Measurements from ENCODE around the gene INPP1.

INPP1 gene

GRCh38 chr2:190412966-190413365, 69.6 kb downstream of the INPP1 start:
- no peak for DNase-seq

- no peak for DNase-seq
These were observed 70.0 kb downstream of the INPP1 start for GRCh38 chr2:190413421-190413820.

- DNase-seq = no peak
These were observed 71.9 kb downstream of the INPP1 start for GRCh38 chr2:190415251-190415650.

DNA sequence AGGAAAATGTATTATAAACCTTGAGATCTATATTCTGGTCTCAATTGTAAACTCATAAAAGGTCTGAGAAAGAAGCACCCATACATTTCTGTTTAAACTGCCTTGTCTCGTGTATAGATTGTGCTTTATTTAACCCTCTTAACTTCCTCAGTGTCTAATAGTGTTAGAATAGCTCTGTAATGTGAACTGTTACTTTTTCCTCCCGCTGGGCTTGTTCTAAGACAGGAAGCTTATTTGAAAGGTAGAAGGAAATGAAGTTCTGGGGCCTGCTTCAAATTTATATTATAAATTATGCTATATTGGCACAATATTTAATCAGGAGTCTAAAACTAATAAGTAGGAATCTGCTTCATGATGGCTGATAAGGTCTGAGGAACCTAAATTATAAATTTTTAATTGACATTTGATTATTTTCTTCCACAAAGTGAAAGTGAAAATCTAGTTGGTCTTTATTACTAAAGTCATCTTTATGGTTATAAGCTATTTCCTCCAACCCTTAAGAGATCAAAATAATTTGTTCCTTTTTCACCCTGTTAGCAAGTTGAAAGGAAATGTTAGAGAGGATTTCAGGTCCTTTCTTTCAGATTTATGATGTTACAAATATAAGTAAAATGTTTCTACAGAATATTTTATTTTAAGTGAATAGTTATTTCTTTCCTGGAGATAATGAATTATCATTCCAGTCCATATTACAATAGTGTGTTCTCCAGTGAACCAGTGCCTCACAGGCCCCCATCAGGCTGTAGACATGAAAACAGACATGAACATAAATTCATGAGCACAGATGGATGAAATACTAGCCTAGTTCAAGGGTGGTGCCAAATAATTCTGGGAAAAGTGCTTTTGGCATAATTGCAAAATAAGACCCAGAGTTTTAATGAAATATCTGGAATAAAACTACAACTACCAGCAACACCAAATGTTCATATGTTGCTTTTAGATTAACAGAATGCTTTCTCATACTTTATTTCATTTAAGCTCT, 72.7 kb downstream of the INPP1 start:
- DNase-seq = no peak

DNA sequence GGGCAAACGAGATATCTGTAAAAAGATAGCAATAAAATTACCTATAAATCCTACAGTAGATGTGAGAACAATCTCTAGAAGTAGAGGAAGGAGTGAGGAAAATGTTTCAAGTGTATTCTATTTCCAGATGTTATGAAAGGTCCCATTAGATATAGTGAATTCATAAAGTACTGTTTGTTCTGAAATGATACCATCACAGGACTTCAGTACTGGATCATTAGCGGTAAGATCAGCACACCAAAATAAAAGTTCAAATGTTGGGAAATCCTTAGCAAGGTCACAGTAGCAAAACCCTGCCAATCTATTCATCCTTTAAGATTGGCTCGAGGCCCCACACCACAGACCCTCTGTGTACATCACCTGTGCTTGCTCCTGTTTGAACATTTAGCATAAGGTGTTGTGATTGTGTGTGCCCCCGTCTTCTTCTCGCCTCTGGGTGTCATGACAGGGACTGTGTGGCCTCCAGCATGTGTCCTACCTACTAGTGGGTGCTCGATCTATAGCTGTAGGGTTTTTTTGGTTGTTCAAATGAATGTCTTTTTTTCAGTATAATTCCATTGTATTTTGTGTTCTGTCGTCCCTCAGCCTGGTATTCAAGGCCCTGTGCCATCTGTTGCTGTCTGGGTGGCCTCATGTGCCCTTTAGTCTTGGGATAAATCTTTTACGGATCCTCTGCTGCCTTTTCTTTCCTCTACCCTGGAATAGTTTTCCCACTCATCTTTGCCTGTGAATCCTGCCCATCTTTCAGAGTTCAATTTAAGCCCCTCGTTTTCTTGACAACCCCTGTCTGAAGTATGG, 73.9 kb downstream of the INPP1 start:
- no peak for DNase-seq

DNA sequence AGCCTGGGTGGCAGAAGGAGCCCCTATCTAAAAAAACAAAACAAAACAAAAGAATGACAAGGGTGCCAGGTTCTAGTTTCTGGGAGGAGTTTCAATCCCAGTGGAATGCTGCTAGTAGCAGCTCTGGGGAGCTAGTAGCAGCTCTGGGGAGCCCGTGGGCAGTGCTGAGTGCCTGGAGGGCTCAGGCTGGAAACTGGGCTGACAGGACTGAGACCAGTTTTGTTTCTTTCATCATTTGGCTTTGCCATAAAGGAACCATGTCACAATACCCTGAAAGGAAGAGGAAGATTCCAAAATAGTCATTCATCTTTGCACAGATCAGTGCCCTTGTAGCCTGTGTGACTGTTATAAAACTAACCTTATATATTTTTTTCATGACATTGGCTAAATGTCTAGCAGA, 75.3 kb downstream of the INPP1 start:
- DNase-seq = no peak

DNA sequence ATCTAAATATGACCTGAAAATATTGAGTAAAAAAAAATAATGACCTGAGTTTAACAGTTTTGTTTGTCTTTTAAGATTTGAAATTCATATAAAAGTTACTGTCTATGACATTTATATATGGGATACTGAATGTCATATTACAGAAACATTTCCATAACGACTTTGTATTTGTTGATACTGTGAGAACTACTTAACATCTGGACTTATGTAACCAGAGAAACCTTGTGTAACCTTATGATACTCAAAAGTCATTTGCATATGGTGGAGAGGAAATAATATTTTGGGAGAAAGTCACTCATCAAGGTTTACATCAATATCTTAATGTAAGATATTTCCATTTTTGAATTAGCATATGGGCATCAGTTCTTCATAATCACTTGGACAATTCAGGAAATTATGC, 77.4 kb downstream of the INPP1 start:
- DNase-seq = no peak

Measured in activated naive CD4-positive, alpha-beta T cell treated with anti-CD3 and anti-CD28 coated beads, Interleukin-2, amount 50 U/mL, for 16 hours (primary cell).